H9 (cell line): ENCODE results near the gene HIPK2. TPM values are rescaled to one million over a fixed set of nuclear protein-coding genes. Genes with fewer than 3 reads are reported as not detected.

Source experiments
- DNase-seq: peaks from one replicate; pipeline ENCODE4 v3.0.0-alpha.2; 2017
- H2AFZ ChIP-seq: one replicate; pipeline ENCODE4 v1.6.1; 2013; ENCODE audit warnings: mild to moderate bottlenecking, low read length, control low read depth, moderate library complexity
- H2AK5ac ChIP-seq: 2 replicates; pipeline ENCODE4 v1.6.1; 2013; ENCODE audit warnings: low read length, control low read depth, mixed read lengths; ENCODE audit not compliant: insufficient read length
- H2BK120ac ChIP-seq: one replicate; pipeline ENCODE4 v1.6.1; 2013; ENCODE audit warnings: low read depth, mild to moderate bottlenecking, low read length, control low read depth, inconsistent platforms; ENCODE audit not compliant: poor library complexity, severe bottlenecking
- H2BK12ac ChIP-seq: 2 replicates; pipeline ENCODE4 v1.6.1; 2013; ENCODE audit warnings: low read length, control low read depth, mixed read lengths, low read depth; ENCODE audit not compliant: insufficient read length
- H2BK15ac ChIP-seq: 2 replicates; pipeline ENCODE4 v1.6.1; 2013; ENCODE audit warnings: low read depth, low read length, control low read depth
- H2BK20ac ChIP-seq: one replicate; pipeline ENCODE4 v1.6.1; 2013; ENCODE audit warnings: low read depth, mild to moderate bottlenecking, low read length, control low read depth, inconsistent platforms; ENCODE audit not compliant: poor library complexity, severe bottlenecking
- H2BK5ac ChIP-seq: 2 replicates; pipeline ENCODE4 v1.6.1; 2013; ENCODE audit warnings: low read length, control low read depth, mixed read lengths; ENCODE audit not compliant: insufficient read length
- H3K14ac ChIP-seq: 2 replicates; pipeline ENCODE4 v1.6.1; 2013; ENCODE audit warnings: low read length, control low read depth; ENCODE audit not compliant: insufficient read depth
- H3K18ac ChIP-seq: 2 replicates; pipeline ENCODE4 v1.6.1; 2013; ENCODE audit warnings: low read depth, mild to moderate bottlenecking, mixed read lengths, low read length, control low read depth; ENCODE audit not compliant: insufficient read length
- H3K23ac ChIP-seq: 2 replicates; pipeline ENCODE4 v1.6.1; 2013; ENCODE audit warnings: low read length, control low read depth, mixed read lengths, low read depth; ENCODE audit not compliant: insufficient read length
- H3K23me2 ChIP-seq: 2 replicates; pipeline ENCODE4 v1.6.1; 2013; ENCODE audit warnings: low read depth, mild to moderate bottlenecking, mixed read lengths, low read length, control low read depth; ENCODE audit not compliant: insufficient read length, poor library complexity, severe bottlenecking
- H3K27ac ChIP-seq: 2 replicates; pipeline ENCODE4 v1.5.1; 2013; ENCODE audit warnings: low read length, control low read depth, mixed read lengths, low read depth; ENCODE audit not compliant: insufficient read length
- H3K27me3 ChIP-seq: 2 replicates; pipeline ENCODE4 v1.6.1; 2013; ENCODE audit warnings: low read length, control low read depth, inconsistent platforms; ENCODE audit not compliant: insufficient read depth
- H3K4ac ChIP-seq: 2 replicates; pipeline ENCODE4 v1.6.1; 2013; ENCODE audit warnings: low read depth, mild to moderate bottlenecking, control low read depth, inconsistent platforms, low read length, moderate library complexity
- H3K4me1 ChIP-seq: 2 replicates; pipeline ENCODE4 v1.6.1; 2013; ENCODE audit warnings: low read length, control low read depth, inconsistent platforms; ENCODE audit not compliant: insufficient read depth
- H3K4me2 ChIP-seq: 2 replicates; pipeline ENCODE4 v1.6.1; 2013; ENCODE audit warnings: low read length, control low read depth, mixed read lengths; ENCODE audit not compliant: insufficient read length, insufficient read depth
- H3K56ac ChIP-seq: 2 replicates; pipeline ENCODE4 v1.6.1; 2013; ENCODE audit warnings: low read depth, mild to moderate bottlenecking, mixed read lengths, low read length, control low read depth; ENCODE audit not compliant: insufficient read length
- H3K79me1 ChIP-seq: 2 replicates; pipeline ENCODE4 v1.6.1; 2013; ENCODE audit warnings: low read depth, mild to moderate bottlenecking, moderate library complexity, low read length, control low read depth, inconsistent platforms; ENCODE audit not compliant: insufficient read depth, poor library complexity, severe bottlenecking
- H3K79me2 ChIP-seq: 2 replicates; pipeline ENCODE4 v1.6.1; 2013; ENCODE audit warnings: low read length, control low read depth, inconsistent platforms; ENCODE audit not compliant: insufficient read depth
- H3K9ac ChIP-seq: 2 replicates; pipeline ENCODE4 v1.6.1; 2013; ENCODE audit warnings: low read length, control low read depth, mixed read lengths; ENCODE audit not compliant: insufficient read length; ENCODE audit errors: extremely low read depth
- H3K9me3 ChIP-seq: one replicate; pipeline ENCODE4 v1.6.1; 2013; ENCODE audit warnings: low read depth, low read length, inconsistent platforms; ENCODE audit not compliant: control insufficient read depth
- H3T11ph ChIP-seq: one replicate; pipeline ENCODE4 v1.6.1; 2013; ENCODE audit warnings: mild to moderate bottlenecking, low read length, control low read depth, inconsistent platforms
- H4K20me1 ChIP-seq: one replicate; pipeline ENCODE4 v1.6.1; 2013; ENCODE audit not compliant: control insufficient read depth, insufficient read length, insufficient read depth
- H4K5ac ChIP-seq: 2 replicates; pipeline ENCODE4 v1.6.1; 2013; ENCODE audit warnings: low read depth, mild to moderate bottlenecking, mixed read lengths, low read length, control low read depth; ENCODE audit not compliant: insufficient read length
- H4K8ac ChIP-seq: replicated peaks from 2 replicates; pipeline ENCODE4 v1.6.1; 2013; ENCODE audit warnings: low read length, control low read depth, mixed read lengths, low read depth; ENCODE audit not compliant: insufficient read length
- H4K91ac ChIP-seq: 2 replicates; pipeline ENCODE4 v1.6.1; 2013; ENCODE audit warnings: low read depth, mild to moderate bottlenecking, moderate library complexity, mixed read lengths, low read length, control low read depth; ENCODE audit not compliant: insufficient read length
- H3K27ac Mint-ChIP-seq, 3 experiments: 2 replicates in 2 of 3; 3 replicates in 1 of 3; pipeline ENCODE4 v1.8.0; 2020 to 2021; ENCODE audit warnings: mixed read lengths in 3 of 3, mild to moderate bottlenecking in 1 of 3, moderate library complexity in 1 of 3
- H3K27me3 Mint-ChIP-seq: 2 replicates; pipeline ENCODE4 v1.8.0; 2021; ENCODE audit warnings: low read depth, mild to moderate bottlenecking, moderate library complexity, mixed read lengths
- H3K36me3 Mint-ChIP-seq, 3 experiments: 2 replicates in 2 of 3; 3 replicates in 1 of 3; pipeline ENCODE4 v1.8.0; 2020 to 2021; ENCODE audit warnings: low read depth in 3 of 3, mixed read lengths in 3 of 3; ENCODE audit not compliant: insufficient read depth in 1 of 3
- H3K4me1 Mint-ChIP-seq, 2 experiments: 2 replicates each; pipeline ENCODE4 v1.8.0; 2020; ENCODE audit warnings: mixed read lengths in 2 of 2
- H3K4me3 Mint-ChIP-seq, 2 experiments: 2 replicates in 1 of 2; 3 replicates in 1 of 2; pipeline ENCODE4 v1.8.0; 2020 to 2021; ENCODE audit warnings: mild to moderate bottlenecking in 2 of 2, mixed read lengths in 2 of 2, moderate library complexity in 1 of 2
- H3K9me3 Mint-ChIP-seq, 2 experiments: 2 replicates in 1 of 2; 3 replicates in 1 of 2; pipeline ENCODE4 v1.8.0; 2020; ENCODE audit warnings: mild to moderate bottlenecking in 2 of 2, mixed read lengths in 2 of 2, moderate library complexity in 1 of 2
- CTCF ChIP-seq: fragments of 200-600 bp; sonication (generic); conservative IDR thresholded peaks from 3 replicates; pipeline ENCODE4 v1.8.0; 2021; ENCODE audit warnings: antibody characterized with exemption, mild to moderate bottlenecking
- WGBS: extraction: QIAGEN DNeasy Blood & Tissue Kit; methylation state at CpG from one replicate; pipeline ENCODE4 v1.1.7; 2013; ENCODE audit warnings: missing lambda C conversion rate, low lambda C conversion rate, mixed read lengths; ENCODE audit not compliant: insufficient read length; ENCODE audit errors: extremely low coverage; 5-methylcytosine and 5-hydroxymethylcytosine counted together
- total RNA-seq: library from RNA; stranded (reverse); gene quantifications from 2 replicates; pipeline ENCODE4 v1.2.1, GENCODE V29; 2021

HIPK2 gene
- total RNA-seq, 1 experiment from 2014 or later: 21.9 TPM

GRCh38 chr7:139709485-139709884, 68.3 kb downstream of the HIPK2 start:
- no peak overlapping the region for H3K56ac ChIP-seq
- Mint-ChIP-seq H3K4me1 (peaks cover 47 to 49% of the 10 kb centered on the region in 2 experiments), H3K27me3 (no peaks in the 10 kb centered on the region), H3K36me3 (peaks cover 0 to 4% (median 4%) of the 10 kb centered on the region in 3 experiments; a peak in 3 of 7 replicates), H3K4me3 (no peak overlapping the region), H3K27ac (no peak overlapping the region), H3K9me3 (no peaks in the 10 kb centered on the region)
- no peaks in the 10 kb centered on the region for H4K20me1 ChIP-seq
- H3T11ph ChIP-seq: no peak overlapping the region
- H2BK5ac ChIP-seq: no peak overlapping the region
- no peak overlapping the region for H2BK20ac ChIP-seq
- no peak for TF ChIP-seq CTCF
- no peak overlapping the region for H4K91ac ChIP-seq
- H3K18ac ChIP-seq: no peak overlapping the region
- H3K79me1 ChIP-seq: no peaks in the 10 kb centered on the region
- no peak overlapping the region for H3K4me2 ChIP-seq
- H3K27ac ChIP-seq: no peak overlapping the region
- no peak overlapping the region for H2AK5ac ChIP-seq
- H3K27me3 ChIP-seq: no peaks in the 10 kb centered on the region
- no peak overlapping the region for H2BK120ac ChIP-seq
- H3K4ac ChIP-seq: no peak overlapping the region
- no peak overlapping the region for H3K23ac ChIP-seq
- no peak overlapping the region for H2BK15ac ChIP-seq
- H3K4me1 ChIP-seq: peaks cover 15% of the 10 kb centered on the region
- H2AFZ ChIP-seq: no peak overlapping the region
- no peak overlapping the region for H2BK12ac ChIP-seq
- DNase-seq: no peak
- H3K79me2 ChIP-seq: no peaks in the 10 kb centered on the region
- no CpG with 5 or more reads among the region's 2 CpGs for WGBS
- H3K9me3 ChIP-seq: no peaks in the 10 kb centered on the region
- no peaks in the 10 kb centered on the region for H3K23me2 ChIP-seq
- no peak overlapping the region for H3K14ac ChIP-seq
- no peak overlapping the region for H3K9ac ChIP-seq
- H4K8ac ChIP-seq: no peak overlapping the region
- H4K5ac ChIP-seq: no peak overlapping the region
